ENCODE data around the gene BLID. TPM values are rescaled to one million over a fixed set of nuclear protein-coding genes. Genes with fewer than 3 reads are reported as not detected.

BLID gene
- total RNA-seq, 1 donor from 2014 or later = 1.2 TPM

DNA sequence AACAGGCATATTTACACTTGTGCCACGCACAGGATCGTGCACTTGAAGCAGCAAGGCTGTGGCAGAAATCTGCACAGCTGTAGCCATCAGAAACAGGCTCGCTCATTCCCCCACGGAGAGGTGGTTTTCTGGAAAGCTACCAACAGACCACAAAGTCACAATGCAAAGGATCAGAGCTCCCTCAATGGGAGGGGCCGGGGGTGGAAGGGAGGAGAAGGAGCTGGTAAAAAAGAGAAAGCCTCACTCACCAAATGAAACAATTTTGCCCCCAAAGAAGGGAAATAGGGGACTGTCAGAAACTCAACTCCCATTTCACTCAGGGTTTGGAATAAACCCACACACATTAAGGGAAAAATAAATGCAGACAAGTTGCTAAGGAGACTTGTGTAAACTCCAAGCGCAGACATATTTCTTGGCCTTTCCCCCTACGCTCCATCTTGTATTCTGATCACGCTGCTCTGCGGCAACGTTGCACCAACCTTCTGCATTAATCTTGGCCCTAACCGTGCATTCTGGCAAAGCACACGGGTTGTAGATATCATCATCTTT lies 43.2 kb upstream of the BLID start:
- no peak overlapping the region for H2AFZ ChIP-seq (ENCODE audit: low read depth, low read length)
- H4K20me1 ChIP-seq (ENCODE audit: insufficient read depth, low read length) = peaks cover 37% of the 10 kb centered on the region
- Mint-ChIP-seq H3K36me3 (ENCODE audit: low read depth, unreplicated experiment) (peaks cover under 1% of the 10 kb centered on the region), H3K9me3 (ENCODE audit: unreplicated experiment) (no peaks in the 10 kb centered on the region), H3K27ac (ENCODE audit: unreplicated experiment) (peak overlapping the region; percentile 82), H3K4me1 (ENCODE audit: low read depth, unreplicated experiment) (peaks cover 52% of the 10 kb centered on the region), H3K4me3 (ENCODE audit: unreplicated experiment) (peak overlapping the region; percentile 9), H3K27me3 (ENCODE audit: low read depth, unreplicated experiment) (no peaks in the 10 kb centered on the region)
- H3K79me2 ChIP-seq (ENCODE audit: insufficient read depth, low read length) = peaks cover 100% of the 10 kb centered on the region
- H3K27ac ChIP-seq (ENCODE audit: low read depth, low read length) = peak overlapping the region; percentile 94
- peak overlapping the region; percentile 49 for H3K4me3 ChIP-seq (ENCODE audit: insufficient read depth, low read depth, low read length)
- peaks cover 93% of the 10 kb centered on the region for H3K4me1 ChIP-seq (ENCODE audit: insufficient read depth, low read length)
- FAIRE-seq (peak; percentile 81), DNase-seq (ENCODE audit: low read depth) (peak; percentile 78)
- H3K9me3 ChIP-seq (ENCODE audit: insufficient read depth, low read depth, low read length) = no peaks in the 10 kb centered on the region
- no peaks in the 10 kb centered on the region for H3K27me3 ChIP-seq (ENCODE audit: insufficient read depth, low read length)
- TF ChIP-seq EZH2 (IDR thresholded peaks at IDR 0.05; ENCODE audit: insufficient read depth, low read length) (no peak), CTCF (IDR thresholded peaks at IDR 0.05; ENCODE audit: insufficient read depth, low read depth, low read length) (no peak)
- H3K9ac ChIP-seq (ENCODE audit: low read length) = peak overlapping the region; percentile 82
- H3K36me3 ChIP-seq (ENCODE audit: insufficient read depth, low read length) = peaks cover 66% of the 10 kb centered on the region
- H3K4me2 ChIP-seq (ENCODE audit: low read length) = peak overlapping the region; percentile 83

GRCh38 chr11:122158171-122158570 lies 42.2 kb upstream of the BLID start:
- peak overlapping the region; percentile 94 for H3K27ac ChIP-seq (ENCODE audit: low read depth, low read length)
- peak overlapping the region; percentile 82 for H3K9ac ChIP-seq (ENCODE audit: low read length)
- FAIRE-seq (no peak), DNase-seq (ENCODE audit: low read depth) (no peak)
- H3K79me2 ChIP-seq (ENCODE audit: insufficient read depth, low read length) = peaks cover 100% of the 10 kb centered on the region
- peak overlapping the region; percentile 82 for H3K27ac Mint-ChIP-seq (ENCODE audit: unreplicated experiment)
- no peaks in the 10 kb centered on the region for H3K27me3 ChIP-seq (ENCODE audit: insufficient read depth, low read length)
- peaks cover 66% of the 10 kb centered on the region for H3K36me3 ChIP-seq (ENCODE audit: insufficient read depth, low read length)
- no peaks in the 10 kb centered on the region for H3K9me3 Mint-ChIP-seq (ENCODE audit: unreplicated experiment)
- peaks cover 32% of the 10 kb centered on the region for H4K20me1 ChIP-seq (ENCODE audit: insufficient read depth, low read length)
- H3K36me3 Mint-ChIP-seq (ENCODE audit: low read depth, unreplicated experiment) = no peaks in the 10 kb centered on the region
- H3K4me3 Mint-ChIP-seq (ENCODE audit: unreplicated experiment) = no peak overlapping the region
- H3K4me1 Mint-ChIP-seq (ENCODE audit: low read depth, unreplicated experiment) = peaks cover 42% of the 10 kb centered on the region
- no peaks in the 10 kb centered on the region for H3K27me3 Mint-ChIP-seq (ENCODE audit: low read depth, unreplicated experiment)
- no peak overlapping the region for H2AFZ ChIP-seq (ENCODE audit: low read depth, low read length)
- H3K4me3 ChIP-seq (ENCODE audit: insufficient read depth, low read depth, low read length) = peak overlapping the region; percentile 49
- H3K9me3 ChIP-seq (ENCODE audit: insufficient read depth, low read depth, low read length) = no peaks in the 10 kb centered on the region
- H3K4me2 ChIP-seq (ENCODE audit: low read length) = peak overlapping the region; percentile 83
- H3K4me1 ChIP-seq (ENCODE audit: insufficient read depth, low read length) = peaks cover 90% of the 10 kb centered on the region
- TF ChIP-seq CTCF (IDR thresholded peaks at IDR 0.05; ENCODE audit: insufficient read depth, low read depth, low read length) (no peak), EZH2 (IDR thresholded peaks at IDR 0.05; ENCODE audit: insufficient read depth, low read length) (no peak)

DNA sequence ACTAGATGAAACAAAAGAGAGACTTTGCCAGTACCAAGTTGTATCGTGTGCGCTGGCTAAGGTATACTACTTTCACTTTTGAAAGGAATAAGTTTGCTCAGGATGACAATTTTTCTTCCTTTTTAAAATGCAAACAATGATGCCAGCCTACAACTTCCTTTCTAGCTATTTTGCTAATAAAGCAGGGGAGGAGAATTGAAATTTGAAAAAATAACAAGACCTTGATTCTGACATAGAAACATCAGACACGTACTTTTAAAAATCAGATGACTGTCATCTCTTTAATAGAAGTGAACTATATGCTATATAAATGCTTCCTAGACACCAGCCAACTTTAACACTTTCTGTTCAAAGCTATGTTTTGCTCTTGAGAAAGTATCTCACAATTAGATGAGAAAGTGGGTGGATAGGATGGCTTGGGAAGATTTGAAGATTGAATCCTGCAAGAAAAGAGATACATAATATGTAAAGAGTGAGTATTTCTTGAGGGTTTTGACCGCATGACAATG lies 41.7 kb upstream of the BLID start:
- peak overlapping the region; percentile 83 for H3K4me2 ChIP-seq (ENCODE audit: low read length)
- H3K9ac ChIP-seq (ENCODE audit: low read length) = peak overlapping the region; percentile 82
- peak overlapping the region; percentile 82 for H3K27ac Mint-ChIP-seq (ENCODE audit: unreplicated experiment)
- H3K36me3 Mint-ChIP-seq (ENCODE audit: low read depth, unreplicated experiment) = peaks cover 1% of the 10 kb centered on the region
- H3K4me1 ChIP-seq (ENCODE audit: insufficient read depth, low read length) = peaks cover 85% of the 10 kb centered on the region
- no peaks in the 10 kb centered on the region for H3K9me3 Mint-ChIP-seq (ENCODE audit: unreplicated experiment)
- H3K4me3 ChIP-seq (ENCODE audit: insufficient read depth, low read depth, low read length) = peak overlapping the region; percentile 49
- FAIRE-seq = no peak
- H3K4me1 Mint-ChIP-seq (ENCODE audit: low read depth, unreplicated experiment) = peaks cover 40% of the 10 kb centered on the region
- TF ChIP-seq EZH2 (IDR thresholded peaks at IDR 0.05; ENCODE audit: insufficient read depth, low read length) = no peak
- no peaks in the 10 kb centered on the region for H3K9me3 ChIP-seq (ENCODE audit: insufficient read depth, low read depth, low read length)
- peaks cover 100% of the 10 kb centered on the region for H3K79me2 ChIP-seq (ENCODE audit: insufficient read depth, low read length)
- H4K20me1 ChIP-seq (ENCODE audit: insufficient read depth, low read length) = peaks cover 32% of the 10 kb centered on the region
- no peaks in the 10 kb centered on the region for H3K27me3 Mint-ChIP-seq (ENCODE audit: low read depth, unreplicated experiment)
- H3K27me3 ChIP-seq (ENCODE audit: insufficient read depth, low read length) = no peaks in the 10 kb centered on the region
- no peak for DNase-seq (ENCODE audit: low read depth)
- H3K27ac ChIP-seq (ENCODE audit: low read depth, low read length) = peak overlapping the region; percentile 94
- peaks cover 63% of the 10 kb centered on the region for H3K36me3 ChIP-seq (ENCODE audit: insufficient read depth, low read length)
- no peak overlapping the region for H2AFZ ChIP-seq (ENCODE audit: low read depth, low read length)
- H3K4me3 Mint-ChIP-seq (ENCODE audit: unreplicated experiment) = no peak overlapping the region
